Measurements from ENCODE around the gene SPATA24. TPM values are rescaled to one million over a fixed set of nuclear protein-coding genes. Genes with fewer than 3 reads are reported as not detected.

Gene SPATA24
- total RNA-seq, 2 donors from 2014 or later: 2.9 to 3.9 TPM

DNA sequence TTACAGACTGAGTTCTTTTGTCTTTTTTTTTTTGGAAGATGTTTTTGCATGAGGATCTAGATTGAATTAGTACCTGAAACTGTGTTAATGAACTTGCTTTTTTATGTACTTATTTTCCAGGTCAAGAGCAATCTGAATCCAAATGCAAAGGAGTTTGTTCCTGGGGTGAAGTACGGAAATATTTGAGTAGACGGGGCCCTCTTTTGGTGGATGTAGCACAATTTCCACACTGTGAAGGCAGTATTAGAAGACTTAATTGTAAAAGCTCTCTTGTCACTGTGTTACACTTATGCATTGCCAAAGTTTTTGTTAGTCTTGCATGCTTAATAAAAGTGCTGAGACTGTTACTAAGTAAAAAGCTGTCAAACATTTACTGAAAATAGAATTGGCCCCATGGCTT is 35.3 kb downstream of the SPATA24 start:
- Histone ChIP-seq H3K9me3 (no peaks in the 10 kb centered on the region), H3K4me3 (no peak overlapping the region), H3K27ac (no peak overlapping the region), H3K27me3 (no peaks in the 10 kb centered on the region), H3K4me1 (peaks cover 2% of the 10 kb centered on the region), H3K36me3 (peaks cover 18% of the 10 kb centered on the region), H3K9ac (ENCODE audit: low read depth in 2 of 2, low read length in 2 of 2) (no peak overlapping the region)
- DNase-seq: no peak
- no peak for TF ChIP-seq CTCF (IDR thresholded peaks at IDR 0.05)
- intact Hi-C loops (cut with DNase I): no loop called here

DNA sequence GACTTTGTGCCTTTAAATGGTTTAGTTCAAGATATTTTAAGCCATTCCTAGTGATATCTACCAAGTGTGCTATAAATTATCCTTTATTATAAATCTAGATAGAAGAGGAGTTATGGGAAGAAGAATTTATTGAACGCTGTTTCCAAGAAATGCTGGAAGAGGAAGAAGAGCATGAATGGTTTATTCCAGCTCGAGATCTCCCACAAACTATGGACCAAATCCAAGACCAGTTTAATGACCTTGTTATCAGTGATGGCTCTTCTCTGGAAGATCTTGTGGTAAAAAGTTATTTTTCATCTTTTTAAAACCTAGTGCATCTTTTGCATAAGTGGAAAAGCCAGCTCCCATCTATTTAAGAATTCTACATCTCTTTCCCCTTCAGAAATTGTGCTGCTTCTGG is 39.4 kb downstream of the SPATA24 start:
- Histone ChIP-seq H3K9ac (ENCODE audit: low read depth in 2 of 2, low read length in 2 of 2) (no peak overlapping the region), H3K4me1 (no peaks in the 10 kb centered on the region), H3K9me3 (no peaks in the 10 kb centered on the region), H3K4me3 (no peak overlapping the region), H3K27ac (no peak overlapping the region), H3K27me3 (no peaks in the 10 kb centered on the region), H3K36me3 (peaks cover 18% of the 10 kb centered on the region)
- no peak for DNase-seq
- intact Hi-C loops (cut with DNase I): no loop called here
- no peak for TF ChIP-seq CTCF (IDR thresholded peaks at IDR 0.05)

DNA sequence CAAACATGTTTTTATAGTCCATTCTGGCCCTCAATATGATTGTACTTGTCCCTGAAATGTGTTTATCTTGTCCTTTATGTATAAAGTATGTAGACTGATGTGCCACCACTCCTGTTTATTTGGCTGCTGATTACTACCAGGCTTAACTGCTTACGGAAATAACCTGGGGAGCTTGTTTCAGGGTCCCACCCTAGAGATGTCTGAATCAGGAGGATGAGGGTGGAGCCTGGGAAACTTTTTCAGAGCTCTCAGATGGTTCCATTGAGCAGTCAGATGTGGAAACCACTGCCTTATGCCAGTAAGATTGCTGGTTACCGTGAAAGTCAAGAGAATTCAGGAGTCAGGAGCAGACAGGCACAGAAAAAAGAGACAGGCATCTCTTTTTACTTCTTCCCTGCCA is 40.0 kb downstream of the SPATA24 start:
- DNase-seq: no peak
- Histone ChIP-seq H3K27ac (no peak overlapping the region), H3K9ac (ENCODE audit: low read depth in 2 of 2, low read length in 2 of 2) (no peak overlapping the region), H3K4me3 (no peak overlapping the region), H3K4me1 (no peaks in the 10 kb centered on the region), H3K27me3 (no peaks in the 10 kb centered on the region), H3K9me3 (no peaks in the 10 kb centered on the region), H3K36me3 (peaks cover 16% of the 10 kb centered on the region)
- intact Hi-C loops (cut with DNase I): no loop called here
- TF ChIP-seq CTCF (IDR thresholded peaks at IDR 0.05): no peak

GRCh38 chr5:139361835-139362429 is 42.0 kb downstream of the SPATA24 start:
- no peak for DNase-seq
- no peak for TF ChIP-seq CTCF (IDR thresholded peaks at IDR 0.05)
- Histone ChIP-seq H3K4me3 (no peak overlapping the region), H3K27me3 (no peaks in the 10 kb centered on the region), H3K27ac (no peak overlapping the region), H3K36me3 (peaks cover 12% of the 10 kb centered on the region), H3K9me3 (no peaks in the 10 kb centered on the region), H3K4me1 (no peaks in the 10 kb centered on the region), H3K9ac (ENCODE audit: low read depth in 2 of 2, low read length in 2 of 2) (no peak overlapping the region)
- intact Hi-C loops (cut with DNase I): no loop called here

DNA sequence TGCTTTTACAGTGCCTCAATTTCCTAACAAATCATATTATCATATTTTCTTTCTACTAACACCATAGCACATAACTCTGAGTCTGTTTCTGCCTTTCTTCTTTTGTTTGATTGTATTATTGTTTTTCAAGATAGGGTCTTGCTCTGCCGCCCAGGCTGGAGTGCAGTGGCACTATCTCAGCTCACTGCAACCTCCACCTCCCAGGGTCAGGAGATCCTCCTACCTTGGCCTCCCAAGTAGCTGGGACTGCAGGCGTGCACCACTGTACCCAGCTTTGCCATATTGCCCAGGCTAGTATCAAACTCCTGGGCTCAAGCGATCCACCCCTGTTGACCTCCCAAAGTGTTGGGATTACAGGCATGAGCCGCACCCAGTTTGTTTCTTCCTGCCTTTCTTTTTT is 43.5 kb downstream of the SPATA24 start:
- TF ChIP-seq CTCF (IDR thresholded peaks at IDR 0.05): no peak
- Histone ChIP-seq H3K27me3 (no peaks in the 10 kb centered on the region), H3K9ac (ENCODE audit: low read depth in 2 of 2, low read length in 2 of 2) (no peak overlapping the region), H3K27ac (no peak overlapping the region), H3K4me3 (no peak overlapping the region), H3K36me3 (peaks cover 7% of the 10 kb centered on the region), H3K4me1 (no peaks in the 10 kb centered on the region), H3K9me3 (no peaks in the 10 kb centered on the region)
- intact Hi-C loops (cut with DNase I): no loop called here
- no peak for DNase-seq

Measured in colonic mucosa (tissue), 4 donors.